Prostate gland (tissue), 2 donors: ENCODE results near the gene CHURC1.

Experiments
- CTCF ChIP-seq, 4 experiments: fragments of 200-600 bp in 2 of 4; fragments of 450-650 bp in 2 of 4; sonication (generic) in 2 of 4; IDR thresholded peaks; 1 replicate in 3 of 4; 2 replicates in 1 of 4; pipeline ENCODE4 v1.5.1; 2016 to 2019; ENCODE audit warnings: antibody characterized with exemption in 4 of 4, mild to moderate bottlenecking in 2 of 4, moderate library complexity in 2 of 4
- POLR2A ChIP-seq: fragments of 450-650 bp; IDR thresholded peaks from one replicate; pipeline ENCODE4 v1.6.1; 2016; ENCODE audit warnings: antibody characterized with exemption, mild to moderate bottlenecking

- TF ChIP-seq CTCF (IDR thresholded peaks at IDR 0.05) (no peak), POLR2A (no peak)
These were observed 12.8 kb downstream of the CHURC1 start for GRCh38 chr14:64927031-64927430.
